ENCODE measurements around the gene CEP170B.

DNA sequence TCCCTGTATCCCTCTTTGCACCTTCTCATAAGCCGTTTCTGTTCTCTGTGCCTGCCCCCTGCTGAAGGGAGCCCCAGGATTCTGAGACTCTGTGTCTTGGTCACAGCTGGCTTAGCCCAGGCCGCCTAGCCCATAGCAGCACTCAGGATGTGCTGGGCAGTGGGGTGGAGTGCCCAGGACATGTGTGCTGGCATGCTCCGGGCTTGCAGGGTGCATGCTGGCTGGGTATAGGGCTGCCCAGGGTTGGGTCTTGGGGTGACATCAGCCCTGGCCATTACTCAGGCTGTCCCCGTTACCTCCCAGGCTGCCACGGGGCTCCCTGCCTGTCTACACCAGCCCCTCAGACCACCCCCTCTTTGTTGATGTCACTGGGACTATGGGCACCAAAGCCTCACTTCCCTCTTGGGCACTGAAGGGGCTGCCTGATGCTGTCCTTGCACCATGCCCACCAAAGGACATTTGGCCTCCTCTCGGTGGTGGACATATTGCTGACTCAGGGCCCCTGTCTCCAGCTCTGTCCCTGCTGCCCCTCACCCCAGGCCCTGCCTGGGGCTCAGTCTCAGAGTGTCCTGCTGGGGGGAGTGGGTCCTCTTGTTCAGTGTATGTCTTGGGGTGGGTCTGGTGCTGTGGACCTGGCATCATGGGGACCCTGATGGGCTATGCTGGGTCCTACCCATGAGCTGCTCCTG, 2.4 kb downstream of the CEP170B start:
- no peak for TF ChIP-seq CTCF (IDR thresholded peaks at IDR 0.05; ENCODE audit: extremely low read depth in 1 of 2, insufficient read depth in 1 of 2, low read depth in 1 of 2, low read length in 2 of 2)
- TF ChIP-seq POLR2AphosphoS5 (IDR thresholded peaks at IDR 0.05; ENCODE audit: insufficient read depth, low read depth, low read length), result no peak
- TF ChIP-seq EZH2 (IDR thresholded peaks at IDR 0.05; ENCODE audit: borderline replicate concordance, low read depth, low read length, severe bottlenecking), result no peak
- no peak for TF ChIP-seq FOS (IDR thresholded peaks at IDR 0.05; ENCODE audit: borderline replicate concordance, insufficient read depth, low read length)
- TF ChIP-seq POLR2A (IDR thresholded peaks at IDR 0.05; ENCODE audit: low read depth, low read length), result no peak
